Hematopoietic multipotent progenitor cell treated with erythropoietin and hydrocortisone succinate and interleukin-3 and kit ligand, for 4 days (in vitro differentiated cells): ENCODE data around the gene CLCN5.
"Not testable (repeated sequence)": the region's sequence is repeated elsewhere in the genome, so short reads cannot be mapped to it uniquely, and the experiment has no call there.

Experiments
- DNase-seq: peaks from one replicate; pipeline ENCODE4 v3.0.0-alpha.2; 2015

CLCN5 gene

DNA sequence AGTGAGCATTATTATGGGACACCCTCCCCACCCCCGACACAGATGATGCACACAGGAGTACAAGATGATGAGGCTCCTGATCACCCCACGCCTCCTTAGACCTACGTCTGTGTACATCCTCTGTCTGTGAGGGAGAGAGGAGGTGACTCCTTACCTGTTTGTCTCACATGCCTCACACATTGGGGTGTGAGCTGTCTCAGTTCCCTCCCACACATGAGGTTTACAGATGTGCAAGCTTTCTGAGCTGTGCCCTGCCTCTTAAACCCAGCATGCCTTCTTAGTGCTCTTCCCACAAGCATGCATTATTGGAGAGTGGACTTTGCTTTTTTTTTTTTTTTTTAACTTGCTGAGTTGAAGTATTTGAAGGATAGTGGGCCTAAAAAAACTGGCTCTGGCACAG lies 76.7 kb downstream of the CLCN5 start:
- DNase-seq: no peak

DNA sequence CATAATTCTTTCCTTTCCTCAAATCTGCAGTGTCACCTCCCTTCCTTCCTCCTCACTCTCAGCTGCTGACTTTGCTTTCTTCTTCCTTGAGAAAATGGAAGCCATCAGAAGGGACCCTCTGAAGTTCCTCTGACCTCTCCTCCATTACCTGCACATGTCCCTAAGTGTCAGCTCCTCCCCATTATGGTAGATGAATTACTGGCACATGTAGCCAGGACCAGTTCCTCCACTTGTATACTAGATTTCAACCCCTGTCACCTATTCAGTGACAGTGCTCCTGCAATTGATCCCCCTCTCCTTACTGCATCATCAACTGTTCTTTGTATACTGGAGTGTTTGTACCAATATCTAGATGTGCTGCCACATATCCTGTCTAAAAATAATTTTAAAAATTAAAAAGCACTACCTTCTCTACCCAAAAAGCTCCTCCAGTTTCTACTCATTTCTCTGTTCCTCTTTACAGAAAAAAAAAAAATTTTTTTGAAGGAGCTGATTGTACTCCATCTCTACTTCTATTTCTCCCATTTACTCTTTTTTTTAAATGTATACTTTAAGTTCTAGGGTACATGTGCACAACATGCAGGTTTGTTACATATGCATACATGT lies 78.6 kb downstream of the CLCN5 start:
- DNase-seq: no peak

DNA sequence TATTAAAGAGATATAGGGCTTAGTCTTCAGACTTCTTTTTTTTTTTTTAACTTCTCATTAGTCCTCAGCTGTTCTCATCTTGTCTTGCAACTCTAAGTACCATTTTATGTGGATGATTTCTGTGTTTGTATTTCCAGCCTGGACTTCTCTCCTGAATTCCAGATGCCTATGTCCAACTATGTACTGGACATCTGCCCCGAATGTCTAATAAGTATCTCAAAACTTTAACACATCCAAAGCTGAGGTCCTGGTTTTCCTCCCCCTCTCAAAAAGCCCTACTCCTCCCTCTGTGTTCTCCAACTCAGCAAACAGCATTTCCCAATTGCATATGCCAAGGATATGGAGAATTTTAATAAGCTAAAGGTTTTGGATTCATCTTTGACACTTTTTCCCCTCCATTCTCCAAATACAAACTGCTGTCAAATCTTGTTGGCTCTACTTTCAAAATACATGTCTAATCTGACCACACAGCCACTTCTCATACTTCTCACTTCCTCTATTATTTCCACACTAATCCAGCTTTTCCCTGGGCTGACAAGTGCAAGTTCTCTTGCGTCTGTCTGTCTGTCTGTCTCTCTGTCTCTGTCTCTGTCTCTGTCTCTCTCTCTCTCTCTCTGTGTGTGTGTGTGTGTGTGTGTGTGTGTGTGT lies 79.8 kb downstream of the CLCN5 start:
- peak; percentile 58 for DNase-seq

DNA sequence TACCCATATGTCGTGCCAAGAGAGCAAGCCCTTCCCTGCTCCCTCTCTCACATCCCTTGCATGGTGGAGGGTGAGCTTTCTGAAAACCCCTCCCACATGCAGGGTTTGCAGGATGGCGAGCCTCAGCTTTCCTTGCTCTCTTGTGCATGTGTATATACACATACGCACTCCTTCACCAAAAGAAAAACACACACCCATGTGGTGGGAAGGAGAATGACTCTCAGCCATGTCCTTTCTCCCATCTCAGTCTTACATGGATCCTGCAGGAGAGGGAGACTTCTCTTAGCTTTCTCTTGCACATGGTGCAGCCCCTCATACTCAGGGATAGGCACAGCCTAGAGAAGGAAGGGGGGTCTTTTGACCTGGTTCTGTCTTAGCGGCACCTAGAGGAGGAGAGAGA lies 81.1 kb downstream of the CLCN5 start:
- DNase-seq: no peak

DNA sequence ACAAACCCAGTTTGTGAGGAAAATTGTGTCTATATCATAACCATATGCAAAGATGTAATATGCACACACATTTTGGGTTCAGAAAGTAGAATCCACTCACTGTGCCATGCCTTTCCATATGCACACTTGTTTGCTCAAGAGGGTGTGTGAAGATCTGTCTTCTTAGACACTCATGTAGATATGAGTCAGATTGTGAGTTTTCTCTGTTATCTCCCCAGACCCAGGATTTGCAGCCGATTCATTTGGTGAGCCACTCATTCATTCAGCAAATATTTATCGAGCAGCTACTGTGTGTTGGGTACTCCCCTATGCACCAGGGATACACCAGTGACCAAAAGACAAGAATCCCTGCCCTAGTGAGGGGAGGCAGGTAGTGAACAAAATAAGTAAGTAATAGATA lies 81.5 kb downstream of the CLCN5 start:
- DNase-seq: no peak

DNA sequence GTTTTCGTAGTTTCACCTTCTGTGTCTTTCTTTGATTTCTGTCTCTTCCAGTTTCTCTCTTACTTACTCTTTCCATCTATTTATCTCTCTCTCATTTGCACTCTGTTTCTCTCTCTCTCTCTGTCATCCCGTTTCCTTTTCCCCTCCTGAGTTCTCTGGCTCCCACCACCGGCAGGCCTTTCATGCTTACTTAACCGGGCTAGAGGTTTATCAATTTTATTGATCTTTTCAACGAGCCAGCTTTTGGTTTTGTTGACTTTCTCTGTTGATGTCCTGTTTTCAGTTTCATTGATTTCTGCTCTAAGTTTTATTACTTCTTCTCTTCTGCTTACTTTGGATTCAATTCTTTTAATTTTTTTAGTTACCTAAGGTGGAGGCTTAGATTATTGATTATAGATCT lies 103.2 kb downstream of the CLCN5 start:
- DNase-seq: not testable (repeated sequence)

DNA sequence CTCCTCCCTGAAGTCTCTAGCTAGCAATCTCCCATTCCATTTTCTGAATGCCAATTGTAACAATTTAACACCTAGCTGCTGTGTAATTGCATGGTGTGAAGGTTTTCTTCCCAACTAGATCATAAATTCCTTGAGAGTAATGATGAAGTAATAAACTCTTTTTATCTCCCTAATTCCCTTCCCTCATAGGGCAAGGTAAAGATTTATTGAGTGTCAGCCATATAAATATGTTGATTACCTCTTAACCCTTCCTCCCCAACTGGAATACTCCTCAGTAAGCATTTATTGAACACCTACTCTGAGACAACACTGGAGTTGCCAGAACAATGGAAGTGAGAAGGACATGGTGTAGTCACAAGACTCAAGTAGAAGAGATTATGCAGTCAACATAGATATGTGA lies 112.7 kb downstream of the CLCN5 start:
- no peak for DNase-seq

DNA sequence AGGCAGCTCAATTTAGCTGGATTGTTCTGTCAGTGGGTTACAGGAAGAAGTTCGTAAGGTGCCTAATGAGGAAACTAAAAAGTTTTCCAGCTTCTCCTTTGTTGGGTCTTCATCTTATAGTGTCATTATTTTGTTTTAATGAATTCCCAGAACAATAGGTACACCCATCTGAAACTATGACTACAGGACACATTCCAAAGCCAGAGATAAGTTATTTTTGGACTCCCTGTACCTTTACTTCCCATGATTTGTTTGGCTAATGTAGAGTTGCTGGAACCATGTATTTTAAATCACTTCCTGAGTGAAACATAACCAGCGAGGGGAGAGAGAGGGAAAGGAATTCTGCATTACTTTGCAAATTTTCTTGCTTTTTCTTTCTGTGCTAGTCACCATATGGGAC lies 114.0 kb downstream of the CLCN5 start:
- no peak for DNase-seq

DNA sequence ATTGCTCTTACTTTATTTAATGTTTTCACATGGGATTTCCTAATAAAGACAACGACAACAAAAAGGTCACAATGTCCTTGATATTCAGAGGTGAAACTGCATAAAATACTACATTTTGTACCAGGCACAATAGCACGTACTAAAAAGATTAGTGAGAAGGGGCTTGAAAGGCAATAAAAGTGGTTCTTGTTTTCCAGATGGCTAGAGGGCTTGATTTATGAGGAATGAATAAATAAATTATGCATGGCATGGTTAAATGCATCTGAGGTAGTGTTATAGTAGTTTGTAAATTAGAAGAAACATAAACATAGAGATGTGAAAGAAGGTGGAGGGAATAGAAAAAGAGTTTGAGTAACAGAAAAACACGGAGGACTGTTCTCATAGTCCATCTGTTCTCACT lies 123.4 kb downstream of the CLCN5 start:
- no peak for DNase-seq

DNA sequence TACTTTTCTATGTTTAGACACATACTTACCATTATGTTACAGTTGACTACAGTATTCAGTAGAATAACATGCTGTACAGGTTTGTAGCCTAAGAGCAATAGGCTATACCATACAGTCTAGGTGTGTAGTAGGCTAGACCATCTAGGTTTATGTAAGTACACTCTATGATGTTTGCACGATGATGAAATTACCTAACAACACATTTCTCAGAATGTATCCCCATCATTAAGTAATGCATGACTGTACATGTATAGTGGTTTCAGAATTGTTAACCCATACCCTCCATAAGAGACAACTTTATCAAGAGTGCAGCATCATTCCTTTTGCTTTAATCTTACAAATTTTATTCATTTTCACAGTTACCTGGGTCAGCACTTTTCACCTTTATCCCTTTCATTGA lies 126.8 kb downstream of the CLCN5 start:
- no peak for DNase-seq

DNA sequence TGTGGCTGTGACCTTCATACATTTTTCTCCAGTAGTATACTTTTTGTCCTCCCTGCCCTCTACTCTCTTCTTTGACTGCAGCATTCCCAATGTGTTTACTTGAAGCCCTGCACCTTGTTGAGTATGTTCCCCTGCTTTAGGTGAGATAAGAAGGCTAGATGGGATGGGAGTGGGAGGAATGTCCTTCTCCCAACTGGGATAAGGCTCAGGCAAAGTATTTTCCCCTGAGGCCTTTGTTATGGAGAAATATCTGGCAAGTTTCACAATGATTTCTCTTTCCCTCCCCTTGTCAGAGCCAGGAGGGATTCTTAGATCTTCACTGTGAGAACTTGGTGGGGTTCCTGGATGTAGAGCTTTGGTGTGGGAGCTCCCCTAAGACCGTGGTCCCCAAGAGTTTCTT lies 131.8 kb downstream of the CLCN5 start:
- DNase-seq: no peak

DNA sequence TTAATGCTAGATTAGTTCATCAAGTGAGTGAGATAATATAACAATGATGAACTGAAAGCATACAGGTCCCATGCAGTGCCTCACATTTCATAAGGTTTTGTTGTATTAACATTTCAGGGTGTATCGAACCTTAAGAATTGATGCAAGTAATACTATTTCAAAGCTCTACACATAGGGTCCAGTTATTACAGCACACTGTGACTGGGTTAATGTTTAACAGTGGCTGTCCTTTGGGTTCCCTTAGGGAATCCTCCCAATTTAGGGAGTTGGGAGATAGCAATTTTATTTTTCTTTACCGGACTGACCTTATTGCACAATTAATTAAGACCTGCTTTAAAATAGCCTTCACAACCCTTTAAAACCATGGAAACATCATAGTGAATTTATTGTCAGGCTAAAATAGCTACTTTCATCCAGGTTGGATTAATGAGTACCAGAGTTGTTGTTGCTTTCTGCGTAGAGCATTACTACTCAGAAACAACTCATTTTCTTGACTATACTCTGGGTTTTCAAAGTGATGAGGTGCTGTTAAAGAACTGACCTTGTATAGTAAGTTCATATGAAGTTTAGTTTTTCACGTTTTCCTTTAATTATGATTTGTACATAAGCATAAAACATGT lies 144.0 kb downstream of the CLCN5 start:
- DNase-seq: no peak

DNA sequence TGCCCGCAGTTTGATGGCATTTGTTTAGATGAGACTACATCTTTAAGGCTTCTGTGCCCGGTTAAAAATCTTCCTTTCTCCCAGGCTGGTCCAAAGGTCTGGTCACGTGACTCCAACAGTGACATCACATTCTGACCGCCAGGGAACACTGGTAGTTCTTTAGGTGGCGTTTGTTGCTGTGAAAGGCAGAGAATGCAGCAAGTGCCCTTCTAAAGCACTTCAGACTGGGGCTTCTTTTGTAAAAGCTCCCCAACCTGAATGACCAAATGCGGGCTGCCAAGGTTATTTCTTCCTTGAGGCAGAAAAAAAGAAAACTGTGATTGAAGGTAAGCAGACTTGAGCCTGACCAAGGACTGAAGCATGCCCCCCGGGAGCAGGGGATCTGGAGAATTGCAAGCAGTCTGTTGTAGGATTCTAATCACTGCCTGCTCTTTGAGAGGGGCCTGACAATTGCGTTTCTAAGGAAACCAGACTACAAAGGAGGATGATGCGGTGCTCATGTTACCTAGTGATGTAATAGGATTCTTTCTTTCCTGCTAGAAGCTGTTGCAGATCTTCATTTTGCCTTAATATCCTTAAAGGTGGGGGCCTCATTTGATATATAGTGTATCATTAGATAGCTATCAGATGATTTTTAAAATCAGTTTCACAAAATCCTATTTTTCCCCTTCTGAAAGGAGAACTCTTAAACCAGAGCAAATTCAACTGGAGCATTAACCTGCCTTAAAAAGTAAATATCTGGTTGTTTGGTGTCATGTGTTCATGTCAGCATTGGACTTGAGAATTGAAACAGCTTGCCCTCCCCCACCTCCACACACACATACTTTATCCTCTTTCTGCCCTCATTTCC lies 145.3 kb downstream of the CLCN5 start:
- no peak for DNase-seq

DNA sequence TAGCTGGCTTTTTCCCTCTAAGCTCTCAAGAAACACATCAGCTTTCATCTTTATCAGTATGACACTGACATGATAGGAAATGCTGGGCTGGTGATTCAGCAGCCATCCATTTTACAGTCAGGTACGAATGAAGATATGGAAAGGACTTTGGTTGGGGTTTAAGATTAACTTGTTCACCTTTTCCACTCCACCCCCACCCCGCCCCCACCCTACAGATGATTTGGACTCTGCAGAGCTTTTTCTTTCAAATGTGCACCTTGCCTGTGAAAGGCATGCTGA lies 145.8 kb downstream of the CLCN5 start:
- DNase-seq: no peak

DNA sequence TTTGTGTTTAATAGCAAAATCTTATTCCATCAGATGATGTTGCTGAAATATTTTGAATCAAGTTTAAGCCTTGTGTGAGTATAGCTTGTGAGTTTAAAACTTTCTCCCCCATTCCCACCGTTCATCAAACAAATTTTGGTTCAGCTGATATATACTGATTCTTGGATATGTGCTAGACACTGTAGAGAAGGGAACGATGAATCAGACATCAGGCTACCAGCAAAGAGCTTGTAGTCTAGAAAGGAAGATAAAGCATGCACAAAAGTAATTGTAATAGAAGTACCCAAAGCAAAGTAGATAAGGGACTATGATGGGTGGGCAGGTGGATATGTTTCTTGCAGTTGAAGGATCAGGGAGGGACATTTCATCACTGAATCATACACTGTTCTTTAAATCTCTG lies 146.5 kb downstream of the CLCN5 start:
- DNase-seq: no peak

DNA sequence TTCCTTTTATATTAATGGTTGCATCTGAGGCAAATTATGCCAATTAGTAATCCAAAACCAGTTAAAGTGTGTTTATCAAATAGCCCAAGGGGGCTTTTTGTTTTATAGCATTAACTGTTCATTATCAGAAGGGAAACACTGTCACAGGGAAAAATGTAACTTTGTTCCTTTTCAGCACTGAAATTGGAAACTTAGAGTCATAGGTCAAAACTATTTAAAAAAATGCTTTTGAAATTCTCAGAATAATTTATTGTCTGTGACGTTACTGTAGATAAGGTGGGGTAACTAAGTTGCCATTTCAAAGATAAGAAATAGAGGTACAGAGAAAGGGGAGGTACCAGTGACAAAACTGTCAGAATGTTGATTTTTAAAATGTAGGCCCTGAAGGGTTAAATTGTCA lies 149.1 kb downstream of the CLCN5 start:
- no peak for DNase-seq

DNA sequence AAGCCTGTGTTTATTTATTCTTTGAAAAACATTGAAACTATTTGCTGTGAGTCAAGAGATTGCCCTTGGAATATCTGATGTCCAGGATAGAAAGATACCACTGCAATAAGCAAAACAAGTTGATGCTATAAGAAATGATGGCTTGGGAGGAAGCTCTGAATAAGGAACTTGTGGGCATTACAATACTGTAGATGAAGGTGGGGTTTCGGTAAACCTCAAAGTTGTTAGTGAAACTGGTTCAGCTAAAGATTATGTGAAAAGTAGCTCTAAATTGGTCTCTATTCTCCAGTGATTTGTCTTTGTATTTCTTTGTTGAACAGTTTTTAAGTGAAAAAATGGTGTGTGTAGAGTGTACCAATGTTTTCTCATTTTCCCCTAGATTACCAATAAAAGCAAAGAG lies 149.7 kb downstream of the CLCN5 start:
- DNase-seq: peak; percentile 42

DNA sequence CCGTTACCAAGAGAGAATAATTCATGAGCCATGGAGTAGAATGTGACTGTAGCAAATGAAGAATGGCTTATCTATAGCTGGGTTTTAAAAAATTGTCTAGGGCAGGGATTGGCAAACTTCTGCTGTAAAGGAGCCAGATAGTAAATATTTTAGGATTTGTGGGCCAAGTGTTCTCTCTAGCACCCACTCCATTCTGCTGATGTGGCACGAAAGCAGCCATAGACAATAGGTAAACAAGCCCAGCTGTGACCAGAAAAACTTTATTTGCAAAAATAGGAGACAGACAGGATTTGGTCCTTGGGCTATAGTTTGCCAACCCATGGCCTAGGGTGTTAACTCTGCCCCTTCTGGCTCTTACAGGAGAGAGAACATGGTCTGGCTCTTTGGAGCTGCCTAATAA lies 151.2 kb downstream of the CLCN5 start:
- DNase-seq: no peak

DNA sequence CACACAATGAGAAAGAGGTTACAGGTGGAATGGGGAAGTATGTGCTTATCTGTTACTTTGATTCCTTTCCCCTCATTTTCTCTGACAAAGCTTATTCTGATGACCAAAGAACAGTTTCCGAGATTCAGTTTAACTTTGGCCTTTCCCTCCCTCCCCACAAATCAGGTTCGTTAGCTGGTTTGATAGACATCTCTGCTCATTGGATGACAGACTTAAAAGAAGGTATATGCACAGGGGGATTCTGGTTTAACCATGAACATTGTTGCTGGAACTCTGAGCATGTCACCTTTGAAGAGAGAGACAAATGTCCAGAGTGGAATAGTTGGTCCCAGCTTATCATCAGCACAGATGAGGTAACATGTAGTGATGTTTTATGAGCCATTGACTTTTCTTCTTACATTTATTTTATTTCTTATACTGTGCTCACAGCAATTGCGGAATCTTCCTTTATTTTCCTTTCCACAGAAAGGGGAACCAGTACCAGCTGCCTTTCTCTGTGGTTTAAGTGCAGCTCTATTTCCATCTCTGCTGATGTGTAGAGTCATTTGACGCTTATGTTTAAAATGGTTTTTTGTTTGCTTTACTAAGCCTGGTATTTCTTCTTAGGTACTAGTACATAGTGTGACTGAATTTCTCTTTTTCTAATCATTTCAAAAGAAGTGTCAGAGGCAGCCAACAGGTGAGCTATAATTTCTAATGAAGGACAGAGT lies 153.4 kb downstream of the CLCN5 start:
- DNase-seq: peak; percentile 55

DNA sequence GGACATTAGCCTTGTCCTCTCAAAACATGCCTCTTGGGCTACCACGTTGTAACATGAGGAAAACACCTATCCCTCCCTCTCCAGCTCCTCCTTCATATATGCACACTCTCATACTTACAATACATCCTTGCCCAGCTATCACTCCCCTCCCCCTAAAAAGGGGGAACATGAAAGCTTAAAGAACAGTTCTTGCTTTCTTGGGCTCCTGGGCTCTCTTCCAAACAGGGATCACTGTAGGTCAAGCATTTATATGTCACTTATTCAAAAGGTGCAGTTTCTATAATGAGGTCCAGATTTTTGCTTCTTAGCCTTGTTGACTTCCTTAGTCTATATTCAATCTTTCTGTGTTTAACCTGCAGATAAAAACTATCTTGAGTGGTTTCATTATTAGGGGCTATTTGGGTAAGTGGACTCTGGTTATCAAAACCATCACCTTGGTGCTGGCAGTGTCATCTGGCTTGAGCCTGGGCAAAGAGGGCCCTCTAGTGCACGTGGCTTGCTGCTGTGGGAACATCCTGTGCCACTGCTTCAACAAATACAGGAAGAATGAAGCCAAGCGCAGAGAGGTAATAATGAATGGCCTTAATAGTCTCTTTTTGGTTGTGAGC lies 159.0 kb downstream of the CLCN5 start:
- DNase-seq: peak; percentile 61

DNA sequence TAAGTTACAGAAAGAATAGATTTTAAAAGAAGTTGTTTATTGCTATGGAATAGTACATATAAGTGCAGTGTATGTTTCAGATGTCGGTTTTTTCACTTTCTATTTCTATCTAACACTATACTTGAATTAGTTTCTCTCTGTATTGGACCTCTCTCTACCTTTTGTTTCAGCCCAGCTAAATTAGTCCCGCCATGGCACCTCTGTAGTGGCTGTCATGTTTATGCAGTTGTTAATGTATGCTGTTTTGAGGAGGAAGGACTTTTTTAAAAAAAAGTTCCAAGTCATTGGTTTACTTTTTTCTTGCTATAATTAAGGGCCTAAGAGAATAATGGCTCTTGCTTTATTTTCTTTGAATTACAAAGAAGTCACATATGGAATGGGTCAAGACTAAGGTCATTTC lies 160.3 kb downstream of the CLCN5 start:
- no peak for DNase-seq

DNA sequence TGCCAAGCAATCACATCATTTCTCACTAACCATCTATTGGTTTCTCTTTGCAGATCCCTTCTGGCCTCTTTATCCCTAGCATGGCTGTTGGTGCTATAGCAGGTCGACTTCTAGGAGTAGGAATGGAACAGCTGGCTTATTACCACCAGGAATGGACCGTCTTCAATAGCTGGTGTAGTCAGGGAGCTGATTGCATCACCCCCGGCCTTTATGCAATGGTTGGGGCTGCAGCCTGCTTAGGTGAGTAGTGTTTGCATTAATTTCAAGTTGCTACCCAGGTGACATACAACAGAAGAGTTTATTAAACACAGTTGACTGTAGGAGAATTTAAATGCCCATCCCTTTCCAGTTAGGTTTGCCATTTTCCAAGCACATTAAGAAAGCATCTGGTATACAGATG lies 166.2 kb downstream of the CLCN5 start:
- no peak for DNase-seq

DNA sequence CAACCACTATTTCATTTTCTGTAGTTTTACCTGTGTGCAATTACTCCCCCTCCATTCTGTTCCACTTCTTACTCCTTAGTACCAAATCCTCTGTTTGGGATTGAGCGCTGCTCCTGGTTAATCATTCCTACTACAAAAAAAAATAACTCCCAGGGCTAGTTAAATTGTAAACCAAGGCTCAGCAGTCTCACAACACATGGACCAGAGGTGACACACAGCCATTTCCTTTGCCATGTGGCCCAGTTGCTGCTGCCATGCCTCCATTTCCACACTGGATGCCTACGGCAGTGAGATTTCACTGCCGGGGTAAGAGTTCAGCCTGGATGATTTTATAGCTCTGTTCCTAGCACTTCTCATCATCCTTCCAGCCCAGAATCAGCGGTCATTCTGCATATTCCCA lies 171.2 kb downstream of the CLCN5 start:
- DNase-seq: no peak
